ENCODE measurements around the gene GPS2.

GPS2 gene

GRCh38 chr17:7290166-7290565, 25.0 kb downstream of the GPS2 start:
- H3K4me2 ChIP-seq (ENCODE audit: low read depth, low read length, poor library complexity, severe bottlenecking): no peak overlapping the region
- no peaks in the 10 kb centered on the region for H3K27me3 ChIP-seq (ENCODE audit: insufficient read depth, low read length, poor library complexity, severe bottlenecking)
- no peaks in the 10 kb centered on the region for H3K79me2 ChIP-seq (ENCODE audit: insufficient read depth, low read length)
- no peak overlapping the region for H2AFZ ChIP-seq (ENCODE audit: low read length)
- no peaks in the 10 kb centered on the region for H3K4me1 ChIP-seq (ENCODE audit: insufficient read depth, low read length, poor library complexity, severe bottlenecking)
- H3K9ac ChIP-seq (ENCODE audit: low read depth, low read length, poor library complexity, severe bottlenecking): no peak overlapping the region
- H3K36me3 ChIP-seq (ENCODE audit: insufficient read depth, low read length): no peaks in the 10 kb centered on the region
- no peaks in the 10 kb centered on the region for H3F3A ChIP-seq (ENCODE audit: low read depth)
- no peaks in the 10 kb centered on the region for H4K20me1 ChIP-seq (ENCODE audit: insufficient read depth, low read length, poor library complexity, severe bottlenecking)
- H3K4me3 ChIP-seq (ENCODE audit: low read length, poor library complexity, severe bottlenecking): no peak overlapping the region
- no peaks in the 10 kb centered on the region for H3K9me2 ChIP-seq (replicated peaks; ENCODE audit: low read depth, low read length)
- no peaks in the 10 kb centered on the region for H3K9me3 ChIP-seq (ENCODE audit: insufficient read depth, low read depth, low read length)
- TF ChIP-seq, protein P1, sequence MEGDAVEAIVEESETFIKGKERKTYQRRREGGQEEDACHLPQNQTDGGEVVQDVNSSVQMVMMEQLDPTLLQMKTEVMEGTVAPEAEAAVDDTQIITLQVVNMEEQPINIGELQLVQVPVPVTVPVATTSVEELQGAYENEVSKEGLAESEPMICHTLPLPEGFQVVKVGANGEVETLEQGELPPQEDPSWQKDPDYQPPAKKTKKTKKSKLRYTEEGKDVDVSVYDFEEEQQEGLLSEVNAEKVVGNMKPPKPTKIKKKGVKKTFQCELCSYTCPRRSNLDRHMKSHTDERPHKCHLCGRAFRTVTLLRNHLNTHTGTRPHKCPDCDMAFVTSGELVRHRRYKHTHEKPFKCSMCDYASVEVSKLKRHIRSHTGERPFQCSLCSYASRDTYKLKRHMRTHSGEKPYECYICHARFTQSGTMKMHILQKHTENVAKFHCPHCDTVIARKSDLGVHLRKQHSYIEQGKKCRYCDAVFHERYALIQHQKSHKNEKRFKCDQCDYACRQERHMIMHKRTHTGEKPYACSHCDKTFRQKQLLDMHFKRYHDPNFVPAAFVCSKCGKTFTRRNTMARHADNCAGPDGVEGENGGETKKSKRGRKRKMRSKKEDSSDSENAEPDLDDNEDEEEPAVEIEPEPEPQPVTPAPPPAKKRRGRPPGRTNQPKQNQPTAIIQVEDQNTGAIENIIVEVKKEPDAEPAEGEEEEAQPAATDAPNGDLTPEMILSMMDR (conservative IDR thresholded peaks at IDR 0.05; ENCODE audit: low read length): no peak
- TF ChIP-seq EZH2phosphoT487 (IDR thresholded peaks at IDR 0.05; ENCODE audit: borderline replicate concordance): no peak

DNA sequence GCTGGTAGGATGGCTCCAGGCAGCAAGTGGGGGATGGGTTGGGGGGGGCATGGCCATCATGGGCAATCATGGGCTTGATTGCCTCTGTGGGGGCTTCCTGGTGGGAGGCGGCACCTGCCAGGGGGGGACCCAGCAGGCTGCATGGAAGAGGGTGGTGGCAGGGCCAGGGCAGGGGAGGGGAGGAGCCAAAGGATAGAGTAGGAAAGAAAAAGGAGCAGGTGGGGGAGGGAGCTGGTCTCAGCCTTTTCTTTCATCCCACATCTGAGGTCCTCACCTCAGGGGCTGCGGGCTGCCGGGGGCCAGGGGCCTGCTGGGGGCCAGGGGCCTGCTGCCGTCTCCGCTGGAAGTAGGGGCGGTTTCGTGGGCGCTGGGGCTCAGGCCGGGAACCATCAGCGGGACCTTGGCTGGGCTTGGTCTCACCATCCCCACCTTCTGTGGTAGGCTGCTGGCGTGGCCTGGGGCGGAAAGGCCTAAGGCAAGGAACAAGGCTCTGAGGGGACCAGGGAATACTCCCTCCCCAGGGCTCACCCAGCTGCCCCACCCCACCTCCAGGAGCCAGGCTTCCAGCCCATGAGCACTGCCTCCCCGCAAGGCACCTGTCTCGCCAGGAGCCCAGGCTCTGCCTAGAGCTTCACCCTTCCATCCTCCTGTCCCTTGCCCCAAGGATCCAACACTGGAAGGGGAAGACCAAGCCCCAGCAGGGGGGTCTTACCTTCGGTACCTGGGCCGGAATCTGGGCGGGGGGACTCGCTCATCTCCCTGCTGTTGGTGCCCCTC, 25.7 kb downstream of the GPS2 start:
- TF ChIP-seq, protein P1 (conservative IDR thresholded peaks at IDR 0.05; ENCODE audit: low read length): no peak
- no peak for TF ChIP-seq EZH2phosphoT487 (IDR thresholded peaks at IDR 0.05; ENCODE audit: borderline replicate concordance)
- H3K9me3 ChIP-seq (ENCODE audit: insufficient read depth, low read depth, low read length): no peaks in the 10 kb centered on the region
- no peak overlapping the region for H3K4me3 ChIP-seq (ENCODE audit: low read length, poor library complexity, severe bottlenecking)
- no peaks in the 10 kb centered on the region for H3K36me3 ChIP-seq (ENCODE audit: insufficient read depth, low read length)
- no peaks in the 10 kb centered on the region for H3F3A ChIP-seq (ENCODE audit: low read depth)
- no peaks in the 10 kb centered on the region for H3K79me2 ChIP-seq (ENCODE audit: insufficient read depth, low read length)
- H3K27me3 ChIP-seq (ENCODE audit: insufficient read depth, low read length, poor library complexity, severe bottlenecking): no peaks in the 10 kb centered on the region
- H3K4me2 ChIP-seq (ENCODE audit: low read depth, low read length, poor library complexity, severe bottlenecking): no peak overlapping the region
- H2AFZ ChIP-seq (ENCODE audit: low read length): no peak overlapping the region
- H3K4me1 ChIP-seq (ENCODE audit: insufficient read depth, low read length, poor library complexity, severe bottlenecking): no peaks in the 10 kb centered on the region
- no peaks in the 10 kb centered on the region for H3K9me2 ChIP-seq (replicated peaks; ENCODE audit: low read depth, low read length)
- no peaks in the 10 kb centered on the region for H4K20me1 ChIP-seq (ENCODE audit: insufficient read depth, low read length, poor library complexity, severe bottlenecking)
- no peak overlapping the region for H3K9ac ChIP-seq (ENCODE audit: low read depth, low read length, poor library complexity, severe bottlenecking)

GRCh38 chr17:7285679-7286078, 29.5 kb downstream of the GPS2 start:
- Histone ChIP-seq H3K27me3 (ENCODE audit: insufficient read depth, low read length, poor library complexity, severe bottlenecking) (no peaks in the 10 kb centered on the region), H3F3A (ENCODE audit: low read depth) (0 out of 2 replicates have a peak, but pooled peaks cover 3% of the 10 kb centered on the region)

More at GRCh38 chr17:7285679-7286078, 29.5 kb downstream of the GPS2 start:
- Histone ChIP-seq H2AFZ (ENCODE audit: low read length) (no peak overlapping the region), H3K9ac (ENCODE audit: low read depth, low read length, poor library complexity, severe bottlenecking) (no peak overlapping the region), H3K36me3 (ENCODE audit: insufficient read depth, low read length) (no peaks in the 10 kb centered on the region), H3K79me2 (ENCODE audit: insufficient read depth, low read length) (no peaks in the 10 kb centered on the region), H3K4me1 (ENCODE audit: insufficient read depth, low read length, poor library complexity, severe bottlenecking) (peaks cover 13% of the 10 kb centered on the region), H3K9me3 (ENCODE audit: insufficient read depth, low read depth, low read length) (no peaks in the 10 kb centered on the region), H4K20me1 (ENCODE audit: insufficient read depth, low read length, poor library complexity, severe bottlenecking) (no peaks in the 10 kb centered on the region), H3K4me2 (ENCODE audit: low read depth, low read length, poor library complexity, severe bottlenecking) (no peak overlapping the region), H3K4me3 (ENCODE audit: low read length, poor library complexity, severe bottlenecking) (no peak overlapping the region), H3K9me2 (replicated peaks; ENCODE audit: low read depth, low read length) (no peaks in the 10 kb centered on the region)
- TF ChIP-seq, protein P1 (conservative IDR thresholded peaks at IDR 0.05; ENCODE audit: low read length): no peak
- no peak for TF ChIP-seq EZH2phosphoT487 (IDR thresholded peaks at IDR 0.05; ENCODE audit: borderline replicate concordance)

Measured in Loucy (cell line).